RWPE2 (cell line): ENCODE data around the gene HCFC2.

Experiments used
- ATAC-seq: fragments of 200-7000 bp; cut with Tn5 transposase; 3 replicates; pipeline ENCODE4 v1.9.1; 2021; ENCODE audit warnings: low read depth
- DNase-seq: peaks from one replicate; pipeline ENCODE4 v3.0.0-alpha.2; 2020; ENCODE audit warnings: low spot score
- H3K27ac ChIP-seq: fragments of 450-650 bp; 2 replicates; pipeline ENCODE4 v1.5.1; 2017; ENCODE audit warnings: mild to moderate bottlenecking; ENCODE audit not compliant: poor library complexity, severe bottlenecking
- H3K27me3 ChIP-seq: fragments of 250-450 bp; sonication (Bioruptor Pico); 2 replicates; pipeline ENCODE4 v1.5.1; 2021; ENCODE audit warnings: mild to moderate bottlenecking, moderate library complexity; ENCODE audit not compliant: insufficient read depth, poor library complexity, severe bottlenecking
- H3K36me3 ChIP-seq: fragments of 250-450 bp; sonication (Bioruptor Pico); 2 replicates; pipeline ENCODE4 v1.5.1; 2020; ENCODE audit warnings: low read depth, mild to moderate bottlenecking, moderate library complexity
- H3K4me1 ChIP-seq: fragments of 250-450 bp; sonication (Bioruptor Pico); 2 replicates; pipeline ENCODE4 v1.5.1; 2021; ENCODE audit warnings: mild to moderate bottlenecking, moderate library complexity; ENCODE audit not compliant: insufficient read depth, poor library complexity, severe bottlenecking
- H3K4me3 ChIP-seq: fragments of 250-450 bp; sonication (Bioruptor Pico); 2 replicates; pipeline ENCODE4 v1.5.1; 2021; ENCODE audit warnings: mild to moderate bottlenecking, moderate library complexity; ENCODE audit not compliant: severe bottlenecking
- H3K9me3 ChIP-seq: fragments of 250-450 bp; sonication (Bioruptor Pico); 2 replicates; pipeline ENCODE4 v1.5.1; 2021; ENCODE audit warnings: mild to moderate bottlenecking, moderate library complexity; ENCODE audit not compliant: severe bottlenecking
- CTCF ChIP-seq: fragments of 450-650 bp; IDR thresholded peaks from one replicate; pipeline ENCODE4 v1.5.1; 2017; ENCODE audit warnings: mild to moderate bottlenecking, moderate library complexity; ENCODE audit not compliant: poor library complexity, severe bottlenecking

HCFC2 gene

GRCh38 chr12:104095289-104095688 lies 31.0 kb downstream of the HCFC2 start:
- Histone ChIP-seq H3K27ac (no peak overlapping the region), H3K4me3 (no peak overlapping the region), H3K9me3 (no peaks in the 10 kb centered on the region), H3K36me3 (peaks cover 56% of the 10 kb centered on the region), H3K4me1 (no peaks in the 10 kb centered on the region), H3K27me3 (no peaks in the 10 kb centered on the region)
- no peak for TF ChIP-seq CTCF
- ATAC-seq: no peak
- no peak for DNase-seq

- no peak overlapping the region for H3K27ac ChIP-seq
- H3K27me3 ChIP-seq: no peaks in the 10 kb centered on the region
- peaks cover 64% of the 10 kb centered on the region for H3K36me3 ChIP-seq
- no peaks in the 10 kb centered on the region for H3K9me3 ChIP-seq
- no peak for DNase-seq
- H3K4me1 ChIP-seq: no peaks in the 10 kb centered on the region
- no peak for ATAC-seq
- H3K4me3 ChIP-seq: no peak overlapping the region
- TF ChIP-seq CTCF: no peak
Measured at GRCh38 chr12:104097954-104098353, 33.6 kb downstream of the HCFC2 start.

GRCh38 chr12:104105461-104105860 lies 41.1 kb downstream of the HCFC2 start:
- H3K9me3 ChIP-seq: no peaks in the 10 kb centered on the region
- H3K27me3 ChIP-seq: no peaks in the 10 kb centered on the region
- no peaks in the 10 kb centered on the region for H3K4me1 ChIP-seq
- H3K27ac ChIP-seq: no peak overlapping the region
- ATAC-seq (no peak), DNase-seq (no peak)
- H3K4me3 ChIP-seq: no peak overlapping the region
- peaks cover 33% of the 10 kb centered on the region for H3K36me3 ChIP-seq
- no peak for TF ChIP-seq CTCF

- no peak overlapping the region for H3K27ac ChIP-seq
- no peaks in the 10 kb centered on the region for H3K9me3 ChIP-seq
- H3K36me3 ChIP-seq: peaks cover 22% of the 10 kb centered on the region
- no peaks in the 10 kb centered on the region for H3K27me3 ChIP-seq
- H3K4me3 ChIP-seq: no peak overlapping the region
- TF ChIP-seq CTCF: no peak
- no peaks in the 10 kb centered on the region for H3K4me1 ChIP-seq
- no peak for ATAC-seq
- no peak for DNase-seq
Measured at GRCh38 chr12:104106965-104107364, 42.6 kb downstream of the HCFC2 start.

GRCh38 chr12:104108755-104109445 lies 44.6 kb downstream of the HCFC2 start:
- Histone ChIP-seq H3K4me1 (no peaks in the 10 kb centered on the region), H3K36me3 (peaks cover 14% of the 10 kb centered on the region), H3K4me3 (no peak overlapping the region), H3K27me3 (no peaks in the 10 kb centered on the region), H3K9me3 (no peaks in the 10 kb centered on the region), H3K27ac (no peak overlapping the region)
- no peak for DNase-seq
- peak; percentile 96 for TF ChIP-seq CTCF
- ATAC-seq: peak; percentile 91
